Measurements from ENCODE around the gene PANK4. TPM values are rescaled to one million over a fixed set of nuclear protein-coding genes. Genes with fewer than 3 reads are reported as not detected.
A peak's percentile ranks its signal among the peaks of the same experiment; 100 is the strongest.

PANK4 gene
- total and polyA plus RNA-seq, 9 of the 15 experiments (the other 6 are each of a cell fraction or from before 2014, with no cell fraction given), result 0.93 to 55.6 (median 31.5) TPM

DNA sequence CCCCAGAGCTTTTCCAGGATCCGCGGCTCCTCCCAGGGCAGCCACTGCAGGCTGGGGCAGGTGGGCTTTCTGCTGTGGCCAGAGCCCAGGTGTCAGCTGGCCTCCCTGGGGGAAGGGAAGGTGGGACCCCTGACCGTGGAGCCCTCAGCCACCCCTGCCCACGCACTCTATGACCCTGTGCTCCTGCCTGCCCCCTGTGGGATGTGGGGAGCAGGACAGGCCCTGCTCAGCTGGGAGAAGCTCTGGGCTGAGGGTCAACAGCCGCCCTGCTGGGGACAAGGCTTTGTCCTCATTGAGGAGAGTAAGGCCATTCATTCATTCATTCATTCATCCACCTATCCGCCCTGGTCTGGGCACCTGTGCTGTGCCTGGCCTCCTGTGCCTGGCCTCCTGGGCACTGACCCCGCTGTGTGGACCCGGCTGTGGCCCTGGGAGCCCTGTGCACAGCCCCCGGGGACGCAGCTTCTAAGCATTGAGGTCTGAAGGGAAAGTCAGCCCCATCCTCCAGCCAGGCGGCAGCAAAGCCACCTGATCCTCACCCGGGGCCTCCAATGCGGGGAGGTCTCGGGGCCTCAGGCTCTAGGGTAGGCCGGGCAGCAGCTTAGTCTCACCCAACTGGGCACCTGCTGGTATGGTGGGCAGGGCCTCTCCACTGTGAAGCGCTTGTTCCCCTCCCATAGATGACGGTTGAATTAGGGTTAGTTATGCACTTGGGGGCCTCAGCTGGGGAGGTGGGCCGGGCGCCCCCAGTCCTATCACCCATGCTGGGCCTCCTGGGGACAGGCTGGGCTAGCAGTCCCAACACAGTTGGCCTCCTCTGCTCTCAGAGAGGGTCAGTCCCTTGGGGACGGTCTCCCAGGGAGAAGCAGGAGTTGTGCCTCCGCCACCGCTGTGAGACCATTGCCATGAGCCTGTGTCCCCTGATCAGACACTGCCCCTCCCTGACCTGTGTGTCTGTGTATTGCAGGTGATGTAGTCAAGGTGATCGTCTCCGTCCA is 35.8 kb upstream of the PANK4 start:
- Histone ChIP-seq H2AFZ (ENCODE audit: low read depth, low read length) (no peak overlapping the region), H3K27ac (ENCODE audit: extremely low read depth, low read depth, low read length) (no peak overlapping the region), H3K27me3 (ENCODE audit: control insufficient read depth in 2 of 2, insufficient read depth in 2 of 2, low read length in 2 of 2) (peaks cover 21 to 39% of the 10 kb centered on the region in 2 experiments), H3K4me1 (replicated peaks in 1 of 2; ENCODE audit: control insufficient read depth in 2 of 2, insufficient read depth in 2 of 2, low read length in 2 of 2) (peaks cover 10 to 73% of the 10 kb centered on the region in 2 experiments; a peak in 4 of 5 replicates), H3K9me3 (replicated peaks; ENCODE audit: control insufficient read depth, insufficient read depth, low read depth, low read length) (no peaks in the 10 kb centered on the region), H3K9ac (ENCODE audit: insufficient read depth in 1 of 2, low read depth in 2 of 2, low read length in 2 of 2) (no peak overlapping the region), H4K20me1 (replicated peaks; ENCODE audit: control insufficient read depth, insufficient read depth, low read length) (no peaks in the 10 kb centered on the region), H3K4me3 (no peak overlapping the region), H3K4me2 (ENCODE audit: insufficient read depth, low read length) (no peak overlapping the region), H3K36me3 (ENCODE audit: control insufficient read depth, insufficient read depth, low read length) (no peaks in the 10 kb centered on the region), H3K9me1 (ENCODE audit: control insufficient read depth, insufficient read depth, low read length) (no peaks in the 10 kb centered on the region), H3K79me2 (ENCODE audit: control insufficient read depth, insufficient read depth, low read length) (no peaks in the 10 kb centered on the region)
- FAIRE-seq (peak; percentile 26), ATAC-seq (peak; percentile 77), DNase-seq (ENCODE audit: extremely low read depth in 1 of 4, low spot score in 3 of 4) (peak; percentile 56 to 69 (median 64))
- intact Hi-C loops (cut with micrococcal nuclease) (no loop called here), in situ Hi-C loops (cut with MboI) (no loop called here)
- ChIA-PET CTCF (ENCODE audit: low intra/inter-chr PET ratio) (interaction anchor here (0.6 kb wide), 2 partner anchors 14 to 23 kb away, joined by 3 read pairs; no protein-coding TSS in a partner anchor), POLR2A (interaction anchor here (0.5 to 3.3 kb wide), 5 partner anchors 8 to 401 kb away, joined by 3 to 13 read pairs (median 4); partner anchors contain the start of genes PANK4 and PRXL2B)
- no TSS peak for BruUV-seq (replicated peaks)
- 52% methylated on average over 24 of the region's 24 CpGs for WGBS (ENCODE audit: insufficient coverage, low coverage, missing lambda C conversion rate)
- TF ChIP-seq DACH1 (IDR thresholded peaks at IDR 0.05; ENCODE audit: partially characterized antibody) (no peak), U2AF1 (optimal IDR thresholded peaks at IDR 0.05; ENCODE audit: low read depth, low read length) (no peak), ZNF324 (CRISPR knock-in tag; IDR thresholded peaks at IDR 0.05) (no peak), U2AF2 (optimal IDR thresholded peaks at IDR 0.05; ENCODE audit: low read depth, low read length) (no peak), SMAD2 (IDR thresholded peaks at IDR 0.05; ENCODE audit: low read depth, low read length) (no peak), EGR1 (conservative IDR thresholded peaks at IDR 0.05) (peak; percentile 88), ZNF584 (CRISPR knock-in tag; IDR thresholded peaks at IDR 0.05; ENCODE audit: low read depth) (no peak), ZNF436 (CRISPR knock-in tag; IDR thresholded peaks at IDR 0.05) (no peak), ZNF12 (CRISPR knock-in tag; IDR thresholded peaks at IDR 0.05) (no peak), CREM (IDR thresholded peaks at IDR 0.05; ENCODE audit: low read depth) (no peak), SMC3 (conservative IDR thresholded peaks at IDR 0.05; ENCODE audit: insufficient read depth, low read depth, low read length) (peak; percentile 31; the same call in 1 of the 2 replicates)
- TF ChIP-seq, protein P1, sequence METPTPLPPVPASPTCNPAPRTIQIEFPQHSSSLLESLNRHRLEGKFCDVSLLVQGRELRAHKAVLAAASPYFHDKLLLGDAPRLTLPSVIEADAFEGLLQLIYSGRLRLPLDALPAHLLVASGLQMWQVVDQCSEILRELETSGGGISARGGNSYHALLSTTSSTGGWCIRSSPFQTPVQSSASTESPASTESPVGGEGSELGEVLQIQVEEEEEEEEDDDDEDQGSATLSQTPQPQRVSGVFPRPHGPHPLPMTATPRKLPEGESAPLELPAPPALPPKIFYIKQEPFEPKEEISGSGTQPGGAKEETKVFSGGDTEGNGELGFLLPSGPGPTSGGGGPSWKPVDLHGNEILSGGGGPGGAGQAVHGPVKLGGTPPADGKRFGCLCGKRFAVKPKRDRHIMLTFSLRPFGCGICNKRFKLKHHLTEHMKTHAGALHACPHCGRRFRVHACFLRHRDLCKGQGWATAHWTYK (CRISPR knock-in tag; IDR thresholded peaks at IDR 0.05), result no peak
- TF ChIP-seq, protein P2, sequence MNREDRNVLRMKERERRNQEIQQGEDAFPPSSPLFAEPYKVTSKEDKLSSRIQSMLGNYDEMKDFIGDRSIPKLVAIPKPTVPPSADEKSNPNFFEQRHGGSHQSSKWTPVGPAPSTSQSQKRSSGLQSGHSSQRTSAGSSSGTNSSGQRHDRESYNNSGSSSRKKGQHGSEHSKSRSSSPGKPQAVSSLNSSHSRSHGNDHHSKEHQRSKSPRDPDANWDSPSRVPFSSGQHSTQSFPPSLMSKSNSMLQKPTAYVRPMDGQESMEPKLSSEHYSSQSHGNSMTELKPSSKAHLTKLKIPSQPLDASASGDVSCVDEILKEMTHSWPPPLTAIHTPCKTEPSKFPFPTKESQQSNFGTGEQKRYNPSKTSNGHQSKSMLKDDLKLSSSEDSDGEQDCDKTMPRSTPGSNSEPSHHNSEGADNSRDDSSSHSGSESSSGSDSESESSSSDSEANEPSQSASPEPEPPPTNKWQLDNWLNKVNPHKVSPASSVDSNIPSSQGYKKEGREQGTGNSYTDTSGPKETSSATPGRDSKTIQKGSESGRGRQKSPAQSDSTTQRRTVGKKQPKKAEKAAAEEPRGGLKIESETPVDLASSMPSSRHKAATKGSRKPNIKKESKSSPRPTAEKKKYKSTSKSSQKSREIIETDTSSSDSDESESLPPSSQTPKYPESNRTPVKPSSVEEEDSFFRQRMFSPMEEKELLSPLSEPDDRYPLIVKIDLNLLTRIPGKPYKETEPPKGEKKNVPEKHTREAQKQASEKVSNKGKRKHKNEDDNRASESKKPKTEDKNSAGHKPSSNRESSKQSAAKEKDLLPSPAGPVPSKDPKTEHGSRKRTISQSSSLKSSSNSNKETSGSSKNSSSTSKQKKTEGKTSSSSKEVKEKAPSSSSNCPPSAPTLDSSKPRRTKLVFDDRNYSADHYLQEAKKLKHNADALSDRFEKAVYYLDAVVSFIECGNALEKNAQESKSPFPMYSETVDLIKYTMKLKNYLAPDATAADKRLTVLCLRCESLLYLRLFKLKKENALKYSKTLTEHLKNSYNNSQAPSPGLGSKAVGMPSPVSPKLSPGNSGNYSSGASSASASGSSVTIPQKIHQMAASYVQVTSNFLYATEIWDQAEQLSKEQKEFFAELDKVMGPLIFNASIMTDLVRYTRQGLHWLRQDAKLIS (CRISPR knock-in tag; IDR thresholded peaks at IDR 0.05), result no peak
- TF ChIP-seq, protein P3, sequence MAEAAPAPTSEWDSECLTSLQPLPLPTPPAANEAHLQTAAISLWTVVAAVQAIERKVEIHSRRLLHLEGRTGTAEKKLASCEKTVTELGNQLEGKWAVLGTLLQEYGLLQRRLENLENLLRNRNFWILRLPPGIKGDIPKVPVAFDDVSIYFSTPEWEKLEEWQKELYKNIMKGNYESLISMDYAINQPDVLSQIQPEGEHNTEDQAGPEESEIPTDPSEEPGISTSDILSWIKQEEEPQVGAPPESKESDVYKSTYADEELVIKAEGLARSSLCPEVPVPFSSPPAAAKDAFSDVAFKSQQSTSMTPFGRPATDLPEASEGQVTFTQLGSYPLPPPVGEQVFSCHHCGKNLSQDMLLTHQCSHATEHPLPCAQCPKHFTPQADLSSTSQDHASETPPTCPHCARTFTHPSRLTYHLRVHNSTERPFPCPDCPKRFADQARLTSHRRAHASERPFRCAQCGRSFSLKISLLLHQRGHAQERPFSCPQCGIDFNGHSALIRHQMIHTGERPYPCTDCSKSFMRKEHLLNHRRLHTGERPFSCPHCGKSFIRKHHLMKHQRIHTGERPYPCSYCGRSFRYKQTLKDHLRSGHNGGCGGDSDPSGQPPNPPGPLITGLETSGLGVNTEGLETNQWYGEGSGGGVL (CRISPR knock-in tag; IDR thresholded peaks at IDR 0.05), result no peak
